Stimulated activated CD8-positive, alpha-beta memory T cell treated with anti-CD3 and anti-CD28 coated beads, Interleukin-12 subunit alpha, Interleukin-12 subunit beta, amount 100 ng/mL, for 24 hours (primary cell): ENCODE measurements around the gene ELF5.

Experiments used
- DNase-seq: peaks from one replicate; pipeline ENCODE4 v3.0.0-alpha.2; 2020; ENCODE audit errors: extremely low read depth

The ELF5 gene

DNA sequence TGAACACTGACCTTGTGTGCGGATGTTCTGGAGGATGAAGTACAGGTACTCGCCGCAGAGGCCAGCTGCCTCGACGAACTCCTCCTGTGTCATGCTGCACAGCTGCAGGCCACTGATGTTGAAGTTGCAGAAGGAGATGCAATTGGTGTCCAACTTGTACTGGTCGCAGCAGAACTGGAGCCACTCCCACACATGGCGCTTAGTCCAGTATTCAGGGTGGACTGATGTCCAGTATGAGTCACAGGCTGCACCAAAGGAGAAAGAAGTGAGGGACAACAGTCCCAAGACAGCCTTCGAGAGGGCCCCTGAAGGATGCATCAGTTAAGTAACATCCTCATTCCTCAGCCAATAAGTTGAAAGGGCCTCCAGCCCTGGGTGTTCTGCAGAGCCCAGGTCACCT, 20.1 kb downstream of the ELF5 start:
- no peak for DNase-seq

DNA sequence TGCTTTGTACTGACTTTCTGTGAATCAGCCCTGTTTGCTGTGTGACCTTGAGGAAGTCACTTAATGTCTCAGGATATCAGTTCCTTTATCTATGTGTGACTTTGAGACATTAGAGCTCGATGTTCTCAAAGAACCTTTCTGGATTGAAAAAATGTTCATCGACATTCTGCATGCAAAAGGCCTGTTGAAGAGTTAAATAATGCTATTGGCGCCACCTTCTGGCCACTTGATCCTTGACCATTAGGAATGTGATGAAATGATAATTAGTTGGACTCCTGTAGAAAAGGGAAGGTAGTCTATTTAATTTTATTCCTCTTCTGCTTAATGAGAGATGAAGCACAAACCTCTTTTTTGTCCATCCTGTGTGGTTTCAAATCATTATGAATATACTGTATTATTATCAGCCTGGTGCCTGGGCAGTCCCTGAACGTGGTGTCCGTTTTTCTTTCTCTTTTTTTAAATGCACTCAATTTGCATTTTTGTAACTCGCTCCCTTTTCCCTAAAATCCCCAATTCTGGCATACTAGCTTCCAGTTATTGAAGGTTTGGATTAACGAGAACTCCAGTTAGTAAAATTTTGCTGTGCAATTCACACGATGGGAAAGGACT, 20.7 kb downstream of the ELF5 start:
- DNase-seq = no peak

DNA sequence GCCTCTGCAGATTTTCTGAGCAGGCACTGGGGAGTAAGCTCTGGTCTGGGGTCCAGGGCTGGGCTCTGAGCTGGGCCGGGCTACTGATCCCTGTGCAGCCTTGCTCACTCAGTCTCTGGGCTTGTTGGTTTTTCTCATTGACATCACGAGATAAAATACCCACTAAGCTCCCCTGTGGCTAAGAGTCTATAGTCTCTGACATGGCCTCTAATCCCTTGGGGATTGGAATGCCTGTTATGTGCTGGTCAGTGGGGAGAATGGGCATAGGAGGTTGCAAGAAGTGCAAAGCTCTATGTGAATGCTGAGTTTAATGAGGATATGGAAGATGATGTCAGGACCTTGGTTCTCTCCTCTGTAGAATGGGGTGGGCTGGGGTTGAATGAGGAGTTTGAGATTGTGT, 23.3 kb downstream of the ELF5 start:
- no peak for DNase-seq

DNA sequence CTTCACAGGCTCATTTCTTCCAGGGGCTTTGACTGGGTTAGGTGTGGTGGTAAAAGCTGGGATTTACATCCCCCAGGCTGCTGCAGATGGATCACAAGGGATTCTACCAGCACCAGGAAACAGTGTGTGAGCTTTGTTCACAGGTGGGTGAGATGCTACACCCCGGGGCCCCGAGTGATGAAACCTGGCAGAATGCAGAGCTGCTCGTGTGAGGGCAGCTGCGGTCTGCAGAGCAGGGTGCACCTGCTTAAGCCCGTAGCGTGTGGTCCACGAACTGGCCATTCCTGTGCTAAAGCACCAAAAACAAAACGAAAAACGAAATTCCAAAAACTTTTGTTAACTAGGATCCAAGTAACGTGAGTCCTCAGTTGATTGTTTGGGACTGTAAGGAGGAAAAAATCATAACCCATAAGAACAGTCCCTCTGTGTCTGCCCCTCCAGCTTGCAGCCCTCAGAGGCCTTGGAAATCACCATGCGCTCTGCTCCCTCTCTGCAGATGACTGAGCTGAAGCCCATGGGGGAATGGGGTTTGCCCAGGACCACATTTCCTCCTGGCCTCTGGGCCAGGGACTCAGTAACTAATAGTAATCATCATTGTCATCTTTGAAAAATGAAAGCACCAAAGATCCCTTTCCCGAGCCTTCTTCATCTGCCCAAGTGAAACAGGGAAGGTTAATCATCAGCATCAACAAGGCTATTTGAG, 24.6 kb downstream of the ELF5 start:
- no peak for DNase-seq

DNA sequence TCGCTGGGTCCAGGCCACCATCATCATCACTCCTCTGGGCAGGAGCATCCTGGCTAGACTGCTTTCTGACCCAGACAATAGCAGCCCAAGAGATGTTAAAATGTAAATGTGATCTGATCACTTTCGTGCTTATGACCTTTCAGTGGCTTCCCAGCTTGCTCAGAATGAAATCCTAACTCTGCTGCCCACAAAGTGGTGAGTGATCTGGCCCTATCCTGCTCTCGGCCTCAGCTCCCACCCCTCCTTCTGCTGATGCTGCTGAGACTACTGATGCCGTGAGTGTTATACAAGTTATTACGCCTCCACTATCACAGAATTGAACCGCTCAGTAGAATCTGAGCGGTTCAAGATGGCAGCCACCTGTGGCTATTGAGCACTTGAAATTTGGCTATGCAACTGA, 26.2 kb downstream of the ELF5 start:
- no peak for DNase-seq

DNA sequence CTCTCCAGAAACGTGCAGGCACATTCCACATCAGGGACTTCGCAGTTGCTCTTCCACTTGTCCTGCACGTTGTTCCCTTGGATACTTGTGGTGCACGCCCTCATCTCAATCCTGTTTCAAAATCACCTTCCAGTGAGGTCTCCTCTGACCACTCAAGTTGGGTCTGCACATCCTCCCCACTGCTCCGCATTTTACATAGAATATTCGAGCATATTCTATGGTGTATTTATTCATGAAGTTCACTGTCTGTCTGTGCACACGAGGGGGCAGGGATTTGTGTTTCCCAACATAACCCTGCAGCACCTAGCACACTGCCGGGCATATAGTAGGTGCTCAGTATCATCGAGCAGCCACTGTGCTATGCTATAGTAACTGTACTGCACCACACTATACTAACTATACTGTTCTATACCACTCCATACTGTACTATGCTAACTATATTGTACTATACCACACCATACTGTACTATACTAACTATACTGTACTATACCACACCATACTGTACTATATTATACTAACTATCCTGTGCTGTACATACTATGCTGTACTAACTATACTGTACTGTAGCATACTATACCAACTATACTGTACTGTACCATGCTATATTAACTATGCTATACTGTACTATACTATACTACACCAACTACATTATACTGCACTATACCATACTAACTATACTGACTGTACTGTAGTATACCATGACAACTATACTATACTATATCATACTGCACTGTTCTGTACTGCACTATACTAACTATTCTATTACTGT, 30.3 kb downstream of the ELF5 start:
- no peak for DNase-seq

DNA sequence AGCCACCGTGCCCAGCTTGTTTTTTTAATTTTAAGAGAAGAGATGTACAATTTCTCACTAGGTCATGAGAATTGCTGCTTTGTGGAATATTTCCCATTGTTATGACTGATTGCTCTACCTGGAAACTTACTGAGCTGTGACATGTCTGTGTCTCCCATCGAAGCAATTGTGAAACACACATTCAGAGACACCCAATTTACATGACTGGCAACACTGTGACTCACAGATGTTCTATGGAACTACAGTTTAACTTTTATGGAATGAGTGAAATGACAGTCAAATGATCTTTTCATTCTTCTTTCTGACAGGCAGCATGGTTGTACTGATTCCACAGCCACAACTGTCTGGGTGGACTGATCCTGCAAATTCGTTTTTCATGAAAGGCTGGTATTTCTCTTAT, 32.3 kb downstream of the ELF5 start:
- no peak for DNase-seq

DNA sequence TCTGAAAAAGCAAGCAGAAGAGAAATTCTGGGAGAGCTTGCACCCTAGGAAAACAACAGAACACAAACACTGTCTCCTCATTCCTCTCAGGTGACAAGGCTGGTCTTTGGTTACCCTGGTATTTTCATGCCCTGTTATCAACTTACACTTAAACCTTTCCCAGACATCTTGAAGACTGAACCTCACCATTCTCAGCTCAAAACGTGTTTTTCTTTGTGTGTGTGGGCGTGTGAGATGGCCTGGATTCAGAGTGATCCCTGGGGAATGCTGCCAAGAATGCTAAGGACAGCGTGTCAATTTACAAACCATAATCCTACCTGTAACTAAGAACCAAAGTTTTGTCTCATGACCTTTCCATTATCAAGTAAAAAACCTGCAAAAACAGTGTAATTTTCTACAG, 33.3 kb downstream of the ELF5 start:
- no peak for DNase-seq

DNA sequence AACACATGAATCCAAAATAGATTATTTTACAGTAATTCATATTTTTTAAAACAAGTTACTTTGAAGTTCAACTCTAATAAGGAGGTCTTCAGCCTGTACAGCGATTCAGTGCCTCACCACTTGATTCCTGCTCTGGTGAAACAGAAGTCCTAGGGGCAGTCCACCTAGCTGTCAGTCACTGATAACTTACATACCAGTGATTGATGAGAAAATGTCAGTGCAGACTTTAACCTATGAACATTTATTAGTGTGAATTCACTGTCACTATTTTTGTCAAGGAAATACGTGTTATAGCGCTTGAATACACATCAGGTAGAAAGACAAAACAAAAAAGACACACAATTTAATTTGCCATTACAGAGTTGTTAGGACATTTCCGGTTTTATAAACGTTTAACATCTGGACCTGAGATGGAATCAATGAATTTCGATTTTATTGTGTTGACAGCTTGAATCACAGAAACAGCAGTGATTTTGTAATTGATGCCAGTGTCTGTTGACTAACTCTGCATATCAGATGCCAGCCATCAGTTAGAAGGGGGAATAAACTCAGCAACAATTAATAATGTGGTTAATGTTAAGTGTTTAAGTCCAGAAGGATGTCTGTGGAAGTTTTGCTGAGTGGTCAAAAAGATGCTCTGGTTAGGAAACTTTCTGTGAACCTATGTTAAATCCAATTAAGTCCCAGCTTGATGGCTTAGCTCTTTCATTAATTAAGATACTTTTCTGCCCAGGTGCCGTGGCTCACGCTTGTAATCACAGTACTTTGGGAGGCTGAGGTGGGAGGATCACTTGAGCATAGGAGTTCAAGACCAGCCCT, 34.5 kb downstream of the ELF5 start:
- DNase-seq = no peak

DNA sequence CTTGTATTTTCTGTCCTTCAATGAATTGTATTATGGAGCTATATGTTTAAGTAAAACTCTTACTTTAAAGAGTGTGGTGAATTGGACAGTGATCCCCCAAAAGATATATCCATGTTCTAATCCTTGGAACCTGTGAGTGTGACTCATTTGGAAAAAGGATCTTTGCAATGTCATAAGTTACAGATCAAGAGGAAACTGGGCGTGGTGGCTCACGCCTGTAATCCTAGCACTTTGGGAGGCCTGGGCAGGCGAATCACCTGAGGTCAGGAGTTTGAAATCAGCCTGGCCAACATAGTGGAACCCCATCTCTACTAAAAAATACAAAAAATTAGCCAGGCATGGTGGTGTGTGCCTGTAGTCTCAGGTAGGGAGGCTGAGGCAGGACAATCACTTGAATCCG, 36.7 kb downstream of the ELF5 start:
- DNase-seq = no peak

DNA sequence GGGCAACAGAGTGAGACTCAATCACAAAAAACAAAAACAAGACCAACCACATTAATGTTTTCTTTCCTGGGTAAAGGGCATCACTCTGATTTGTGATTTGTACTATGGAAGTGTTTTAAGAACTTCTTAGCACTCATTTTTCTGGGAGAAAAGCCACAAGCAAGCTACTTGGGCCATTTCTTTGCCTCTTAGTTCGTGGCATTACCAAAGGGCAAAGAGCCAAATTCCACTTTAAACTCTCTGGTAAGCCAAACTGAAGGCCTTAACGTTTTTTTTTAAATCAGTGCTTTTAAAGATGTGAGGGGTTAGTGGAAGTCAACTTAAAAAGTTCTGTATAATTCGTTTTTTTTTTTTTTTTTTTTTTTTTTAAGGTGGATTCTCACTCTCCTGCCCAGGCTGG, 37.9 kb downstream of the ELF5 start:
- DNase-seq = no peak

DNA sequence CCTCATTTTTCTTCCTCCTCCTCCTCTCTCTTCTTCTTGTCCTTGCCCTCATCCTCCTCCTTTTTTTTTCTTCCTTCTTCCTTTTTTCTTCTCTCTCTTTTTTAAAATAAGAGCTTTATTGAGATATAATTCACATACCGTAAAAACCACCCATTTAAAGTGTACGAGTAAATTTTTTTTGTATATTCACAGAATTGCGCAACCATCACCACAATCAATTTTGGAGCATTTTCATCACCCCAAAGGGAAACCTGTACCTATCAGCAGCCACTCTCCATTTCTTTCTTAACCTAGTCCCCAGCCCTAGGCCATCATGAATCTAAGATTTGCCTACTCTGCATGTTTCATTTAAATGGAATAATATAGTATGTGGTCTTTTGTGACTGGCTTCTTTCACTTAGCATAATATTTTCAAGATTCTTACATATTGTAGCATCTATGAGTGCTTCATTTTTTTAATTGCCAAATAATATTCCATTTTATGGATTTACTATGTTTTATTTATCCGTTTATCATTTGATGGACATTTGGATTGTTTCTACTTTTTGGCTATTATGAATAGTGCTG, 39.9 kb downstream of the ELF5 start:
- no peak for DNase-seq

DNA sequence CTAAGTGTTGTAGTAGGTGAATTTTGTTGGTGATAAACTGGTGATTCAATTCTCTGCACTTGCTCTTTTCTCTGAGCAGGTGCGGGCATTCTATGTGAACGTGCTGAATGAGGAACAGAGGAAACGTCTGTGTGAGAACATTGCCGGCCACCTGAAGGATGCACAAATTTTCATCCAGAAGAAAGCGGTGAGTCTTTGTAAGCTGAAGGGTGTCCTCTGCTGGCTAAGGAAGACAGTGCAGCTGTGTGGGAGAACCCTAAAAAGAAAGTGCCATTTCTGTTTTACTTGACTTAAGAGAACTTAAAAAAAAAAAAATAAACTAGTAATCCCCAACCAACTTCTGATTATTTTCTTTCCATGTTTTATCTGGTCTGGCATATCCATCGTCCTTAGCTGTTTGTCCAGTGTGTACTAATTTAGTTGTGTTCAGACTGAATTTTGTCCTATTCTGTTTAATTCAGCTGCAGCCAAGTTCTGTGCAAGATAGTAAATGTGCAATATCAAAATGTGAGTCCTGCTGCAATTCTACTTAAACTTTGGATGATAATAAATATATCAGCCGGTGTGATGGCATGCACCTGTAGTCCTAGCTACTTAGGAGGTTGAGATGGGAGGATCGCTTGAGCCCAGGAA, 45.3 kb downstream of the ELF5 start:
- no peak for DNase-seq

DNA sequence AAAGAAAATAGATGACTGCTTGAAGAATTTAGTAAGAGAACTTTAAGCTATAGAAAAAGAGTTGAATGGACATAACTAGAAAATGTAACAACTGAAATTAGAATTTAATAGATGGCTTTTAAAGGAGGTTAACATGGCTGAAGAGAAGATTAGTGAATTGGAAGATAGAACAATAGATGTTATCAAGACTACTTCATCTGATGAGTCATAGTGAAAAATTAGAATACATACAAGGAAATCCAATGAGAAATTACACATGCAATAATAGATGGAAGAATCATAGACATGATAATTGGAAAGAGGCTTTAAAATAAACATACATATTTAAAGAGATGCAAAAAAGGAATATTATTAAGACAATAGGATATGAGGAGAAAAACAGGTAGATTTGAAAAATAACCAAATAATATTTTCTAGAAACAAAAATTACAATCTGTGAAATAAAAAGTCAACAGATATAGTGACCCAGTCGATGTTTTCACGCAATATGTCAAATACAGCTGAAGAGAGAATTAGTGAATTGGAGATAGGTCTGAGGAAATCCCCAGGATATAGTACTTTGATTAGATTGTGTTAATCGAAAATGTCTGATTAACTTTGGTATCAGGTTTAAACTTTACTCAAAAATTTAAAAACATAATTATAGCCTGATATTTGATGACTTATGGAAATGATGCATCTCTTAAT, 46.6 kb downstream of the ELF5 start:
- no peak for DNase-seq

DNA sequence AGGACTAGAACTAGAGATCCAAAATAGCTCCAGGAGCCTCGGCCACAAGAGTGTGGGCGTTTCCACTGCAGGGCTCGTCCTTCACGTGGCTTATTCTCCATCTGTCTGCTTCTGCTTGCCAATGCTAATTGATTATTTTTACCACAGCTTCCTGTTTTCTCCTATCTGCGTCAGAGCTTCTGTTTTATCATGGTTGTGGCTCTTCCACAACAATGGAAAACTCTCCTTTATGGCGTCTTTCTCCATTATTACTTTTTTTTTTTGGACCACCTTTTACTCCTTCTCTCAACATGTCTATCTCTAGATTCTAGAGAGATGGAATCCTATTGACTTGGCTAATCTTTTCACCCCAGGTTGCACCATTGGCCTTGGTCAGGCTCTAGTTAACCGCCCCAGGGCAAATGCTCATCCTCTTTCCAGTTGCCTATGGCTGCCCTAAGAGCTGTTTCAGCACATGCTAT, 49.0 kb downstream of the ELF5 start:
- no peak for DNase-seq

DNA sequence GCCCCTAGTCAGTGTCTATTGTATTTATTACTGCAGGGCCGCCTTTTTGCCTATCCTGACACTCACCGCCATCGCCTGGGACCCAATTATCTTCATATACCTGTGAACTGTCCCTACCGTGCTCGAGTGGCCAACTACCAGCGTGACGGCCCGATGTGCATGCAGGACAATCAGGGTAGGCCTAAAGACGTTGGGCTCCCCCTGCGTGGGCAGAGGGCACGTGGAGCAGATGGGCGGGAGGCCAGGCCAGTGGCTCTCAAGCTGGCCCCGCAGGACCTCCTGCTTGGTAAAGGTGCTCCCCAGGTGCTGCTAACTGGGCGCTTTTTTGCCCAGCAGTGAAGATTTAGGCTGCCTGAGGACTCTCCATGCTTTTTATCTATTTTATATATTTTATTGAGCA, 52.4 kb downstream of the ELF5 start:
- no peak for DNase-seq

DNA sequence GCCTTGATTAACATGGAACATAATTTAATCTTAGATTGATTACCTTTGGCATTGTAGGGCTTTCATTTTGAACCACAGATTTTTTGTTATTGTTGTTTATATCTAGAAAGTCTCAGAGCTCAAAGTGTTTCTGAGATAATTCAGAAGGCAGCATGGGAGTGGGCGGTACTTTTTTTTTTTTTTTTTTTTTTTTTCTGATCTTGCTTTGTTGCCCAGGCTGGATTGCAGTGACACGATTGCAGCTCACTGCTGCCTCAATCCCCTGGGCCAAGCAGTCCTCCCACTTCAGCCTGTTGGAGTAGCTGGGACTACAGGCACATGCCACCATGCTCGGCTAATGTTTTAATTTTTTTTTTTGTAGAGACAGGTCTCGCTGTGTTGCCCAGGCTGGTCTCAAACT, 53.3 kb downstream of the ELF5 start:
- no peak for DNase-seq

DNA sequence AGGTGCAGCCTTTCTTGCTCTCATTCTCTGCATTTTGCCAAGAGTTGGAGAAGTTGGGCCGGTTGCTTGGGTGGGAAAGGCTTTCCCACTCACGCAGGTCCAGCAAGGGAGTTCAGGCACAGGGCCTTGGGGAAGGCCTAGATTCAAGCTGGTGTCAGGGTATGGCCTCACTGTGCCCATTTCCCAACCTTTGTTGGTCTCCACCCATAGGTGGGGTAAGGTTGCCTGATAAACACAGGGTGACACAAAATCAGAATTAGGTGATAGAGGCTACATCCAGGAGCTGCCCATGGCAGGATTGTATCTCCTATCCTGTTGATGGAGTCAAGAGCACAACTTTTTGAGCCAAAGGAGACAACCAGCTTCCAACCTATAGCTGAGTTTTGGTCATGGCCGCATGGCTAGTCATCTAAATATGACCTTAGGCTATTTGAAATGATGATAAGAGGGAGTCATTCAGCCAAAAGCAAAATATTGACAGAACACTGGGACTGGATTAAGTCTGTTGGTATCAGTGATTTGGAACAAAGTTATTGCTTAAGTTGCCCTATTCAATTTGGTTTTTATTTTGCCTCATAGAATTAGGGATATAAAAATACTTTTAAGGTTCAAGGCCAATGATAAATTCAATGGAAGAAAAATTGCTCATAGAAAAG, 54.0 kb downstream of the ELF5 start:
- DNase-seq = no peak

DNA sequence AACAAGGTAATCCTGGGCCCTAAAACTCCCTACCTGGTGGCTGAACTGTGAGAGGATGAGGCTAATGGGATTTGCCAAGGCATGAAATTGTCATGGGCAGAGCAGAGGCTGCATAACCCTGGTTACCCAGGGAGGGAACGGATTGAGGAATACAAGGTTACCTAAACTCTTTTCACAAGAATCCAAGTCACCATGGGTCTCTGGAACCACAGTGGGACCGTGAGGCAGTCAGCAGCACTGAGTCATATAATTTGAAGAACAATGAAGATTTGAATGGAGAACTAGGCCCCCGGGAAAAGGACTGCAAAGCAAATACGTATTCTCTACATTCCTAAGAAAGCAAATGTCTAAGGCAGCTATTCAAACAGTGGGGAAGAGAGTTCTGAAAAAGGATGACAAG, 55.1 kb downstream of the ELF5 start:
- DNase-seq = no peak

DNA sequence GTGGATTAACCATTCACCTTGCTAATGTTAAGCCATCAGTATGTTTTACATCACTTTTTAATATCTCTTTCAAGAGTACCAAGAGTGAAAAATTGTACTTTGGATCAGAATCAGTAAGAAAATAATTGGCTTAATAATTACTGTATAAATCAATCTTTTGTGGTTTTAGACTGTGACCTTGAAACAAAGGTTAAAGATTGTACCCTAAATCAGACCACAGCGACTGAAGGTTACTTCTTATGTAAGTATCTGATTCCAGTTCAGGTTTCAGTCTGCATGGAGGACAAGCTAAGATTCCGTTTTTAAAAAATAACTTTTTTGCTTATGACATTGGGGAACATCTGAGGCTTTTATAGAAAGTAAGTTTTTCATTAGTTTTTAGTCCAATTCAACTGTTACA, 56.0 kb downstream of the ELF5 start:
- DNase-seq = no peak
